H1 (cell line): Measurements from ENCODE around the gene RIPOR2. TPM values are rescaled to one million over a fixed set of nuclear protein-coding genes. Genes with fewer than 3 reads are reported as not detected.
A peak's percentile ranks its signal among the peaks of the same experiment; 100 is the strongest.

Experiments used
- CTCF ChIA-PET: fragments of 300-600 bp; sonication (Branson Sonifier 250); formaldehyde crosslinking; loops from one replicate; lab custom pipeline; 2021; ENCODE audit not compliant: partially characterized antibody; lab: Charles Lee
- POLR2A ChIA-PET: fragments of 300-600 bp; sonication (Branson Sonifier 250); formaldehyde crosslinking; loops from one replicate; lab custom pipeline; 2021; ENCODE audit warnings: inconsistent platforms; ENCODE audit not compliant: partially characterized antibody; lab: Charles Lee
- DNase-seq, 2 experiments: peaks; one replicate each; pipeline versions ENCODE4 v3.0.0 to v3.0.0-alpha.2; 2010 to 2022; ENCODE audit warnings: low spot score in 2 of 2, low read depth in 1 of 2, mixed read lengths in 1 of 2
- FAIRE-seq: peaks from 2 replicates; lab custom pipeline; 2011; peaks lifted over from hg19 to GRCh38; lab: Jason Lieb, UNC
- H2AFZ ChIP-seq: 2 replicates; pipeline ENCODE4 v1.8.1; 2012; ENCODE audit warnings: low read length, inconsistent platforms
- H2AK5ac ChIP-seq: 2 replicates; pipeline ENCODE4 v1.6.1; 2013; ENCODE audit warnings: low read depth, low read length
- H2BK120ac ChIP-seq: replicated peaks from 2 replicates; pipeline ENCODE3; 2013; ENCODE audit warnings: low read depth, low read length, inconsistent platforms
- H2BK12ac ChIP-seq: 2 replicates; pipeline ENCODE4 v1.6.1; 2013; ENCODE audit warnings: low read depth, low read length
- H2BK15ac ChIP-seq: 2 replicates; pipeline ENCODE4 v1.6.1; 2013; ENCODE audit warnings: low read length
- H2BK20ac ChIP-seq: 2 replicates; pipeline ENCODE4 v1.6.1; 2013; ENCODE audit warnings: low read length
- H2BK5ac ChIP-seq: 2 replicates; pipeline ENCODE4 v1.6.1; 2013; ENCODE audit warnings: low read depth, low read length
- H3K14ac ChIP-seq: 2 replicates; pipeline ENCODE4 v1.6.1; 2013; ENCODE audit warnings: inconsistent platforms; ENCODE audit not compliant: insufficient read length
- H3K18ac ChIP-seq: 2 replicates; pipeline ENCODE4 v1.6.1; 2013; ENCODE audit warnings: low read length; ENCODE audit errors: extremely low read depth
- H3K23ac ChIP-seq: 2 replicates; pipeline ENCODE4 v1.6.1; 2013; ENCODE audit warnings: inconsistent platforms; ENCODE audit not compliant: insufficient read length
- H3K23me2 ChIP-seq: 2 replicates; pipeline ENCODE4 v1.6.1; 2013; ENCODE audit warnings: low read depth, low read length
- H3K27ac ChIP-seq: 2 replicates; pipeline ENCODE4 v1.6.1; 2011; ENCODE audit warnings: low read depth, low read length, inconsistent platforms
- H3K27me3 ChIP-seq, 4 experiments: replicated peaks in 1 of 4; 1 replicate in 1 of 4; 2 replicates in 3 of 4; pipeline versions ENCODE4 v1.6.1 to v1.8.1; 2011 to 2013; ENCODE audit warnings: low read length in 3 of 4, mild to moderate bottlenecking in 3 of 4, inconsistent platforms in 2 of 4, mixed read lengths in 2 of 4, moderate library complexity in 1 of 4; ENCODE audit not compliant: control insufficient read depth in 3 of 4, insufficient read depth in 3 of 4; ENCODE audit errors: extremely low read depth in 1 of 4
- H3K36me3 ChIP-seq, 4 experiments: 2 replicates each; pipeline versions ENCODE4 v1.6.1 to v1.8.1; 2011 to 2013; ENCODE audit warnings: mild to moderate bottlenecking in 4 of 4, low read length in 3 of 4, moderate library complexity in 2 of 4, control low read depth in 1 of 4, inconsistent platforms in 1 of 4; ENCODE audit not compliant: insufficient read depth in 4 of 4, control insufficient read depth in 2 of 4
- H3K4ac ChIP-seq: replicated peaks from 2 replicates; pipeline ENCODE3; 2013; ENCODE audit warnings: low read length, low read depth, mixed read lengths, inconsistent platforms; ENCODE audit not compliant: insufficient read length
- H3K4me1 ChIP-seq, 4 experiments: replicated peaks in 1 of 4; 1 replicate in 1 of 4; 2 replicates in 3 of 4; pipeline versions ENCODE4 v1.6.1 to v1.8.1; 2011 to 2013; ENCODE audit warnings: low read length in 3 of 4, inconsistent platforms in 2 of 4, mixed read lengths in 1 of 4; ENCODE audit not compliant: insufficient read depth in 4 of 4, control insufficient read depth in 3 of 4
- H3K4me2 ChIP-seq, 2 experiments: 2 replicates each; pipeline versions ENCODE4 v1.6.1 to v1.8.1; 2011 to 2013; ENCODE audit warnings: low read depth in 2 of 2, low read length in 2 of 2, control low read depth in 1 of 2, inconsistent platforms in 1 of 2, mild to moderate bottlenecking in 1 of 2; ENCODE audit not compliant: insufficient read depth in 1 of 2
- H3K4me3 ChIP-seq, 4 experiments: fragments of 200-600, 300-600 bp in 1 of 4; sonication (generic), shearing (Covaris generic), sonication (Bioruptor Twin) in 1 of 4; 2 replicates each; pipeline versions ENCODE4 v1.5.1 to v1.8.1; 2011 to 2016; ENCODE audit warnings: low read length in 4 of 4, low read depth in 3 of 4, control low read depth in 2 of 4, inconsistent platforms in 2 of 4, mild to moderate bottlenecking in 2 of 4, mixed read lengths in 1 of 4, moderate library complexity in 1 of 4; ENCODE audit not compliant: insufficient read depth in 2 of 4; ENCODE audit errors: extremely low read depth in 1 of 4
- H3K56ac ChIP-seq: replicated peaks from 2 replicates; pipeline ENCODE3; 2013; ENCODE audit warnings: low read depth, mild to moderate bottlenecking, mixed read lengths, low read length, inconsistent platforms; ENCODE audit not compliant: insufficient read length
- H3K79me1 ChIP-seq: 2 replicates; pipeline ENCODE4 v1.6.1; 2013; ENCODE audit warnings: low read depth, low read length, control low read depth
- H3K79me2 ChIP-seq, 2 experiments: 2 replicates each; pipeline versions ENCODE4 v1.6.1 to v1.8.1; 2012 to 2013; ENCODE audit warnings: low read length in 2 of 2, mild to moderate bottlenecking in 2 of 2, inconsistent platforms in 1 of 2; ENCODE audit not compliant: insufficient read depth in 2 of 2, control insufficient read depth in 1 of 2
- H3K9ac ChIP-seq, 4 experiments: replicated peaks in 1 of 4; 1 replicate in 1 of 4; 2 replicates in 3 of 4; pipeline versions ENCODE4 v1.6.1 to v1.8.1; 2011 to 2013; ENCODE audit warnings: low read depth in 3 of 4, low read length in 3 of 4, control low read depth in 2 of 4, mild to moderate bottlenecking in 2 of 4, moderate library complexity in 2 of 4, inconsistent platforms in 1 of 4; ENCODE audit errors: extremely low read depth in 1 of 4
- H3K9me3 ChIP-seq, 2 experiments: 2 replicates each; pipeline versions ENCODE4 v1.6.1 to v1.8.1; 2012 to 2013; ENCODE audit warnings: mild to moderate bottlenecking in 2 of 2, moderate library complexity in 2 of 2, control low read depth in 1 of 2, inconsistent platforms in 1 of 2, low read depth in 1 of 2, low read length in 1 of 2, mixed read lengths in 1 of 2; ENCODE audit not compliant: insufficient read depth in 2 of 2
- H4K20me1 ChIP-seq, 2 experiments: replicated peaks in 1 of 2; 2 replicates each; pipeline versions ENCODE3 to v1.8.1; 2011 to 2013; ENCODE audit warnings: inconsistent platforms in 2 of 2, low read length in 2 of 2, mild to moderate bottlenecking in 1 of 2; ENCODE audit not compliant: insufficient read depth in 2 of 2, control insufficient read depth in 1 of 2
- H4K5ac ChIP-seq: 2 replicates; pipeline ENCODE4 v1.6.1; 2013; ENCODE audit warnings: low read length, low read depth, mixed read lengths, inconsistent platforms; ENCODE audit not compliant: insufficient read length
- H4K8ac ChIP-seq: 2 replicates; pipeline ENCODE4 v1.8.0; 2013; ENCODE audit warnings: mild to moderate bottlenecking, moderate library complexity, low read length, inconsistent platforms; ENCODE audit not compliant: insufficient read depth; ENCODE audit errors: extremely low read depth
- H4K91ac ChIP-seq: replicated peaks from 2 replicates; pipeline ENCODE3; 2013; ENCODE audit warnings: low read length, mixed read lengths, inconsistent platforms; ENCODE audit not compliant: insufficient read length
- RAD21 ChIP-seq, 2 experiments: IDR thresholded peaks in 1 of 2; conservative IDR thresholded peaks in 1 of 2; 2 replicates each; pipeline ENCODE4 v1.6.1; 2011; ENCODE audit warnings: low read depth in 2 of 2, low read length in 2 of 2, improper control_type of control experiment in 1 of 2, inconsistent platforms in 1 of 2, mild to moderate bottlenecking in 1 of 2, moderate library complexity in 1 of 2
- WGBS, 2 experiments: shearing (Covaris generic) in 1 of 2; methylation state at CpG; one replicate each; pipeline versions ENCODE4 v1.1.6 to v1.1.7; 2013 to 2015; ENCODE audit warnings: low lambda C conversion rate in 2 of 2, mixed read lengths in 2 of 2, inconsistent platforms in 1 of 2, low coverage in 1 of 2, missing lambda C conversion rate in 1 of 2; ENCODE audit not compliant: insufficient replicate concordance in 2 of 2, insufficient coverage in 1 of 2, insufficient read length in 1 of 2; ENCODE audit errors: extremely low coverage in 1 of 2, missing lambda C conversion rate in 1 of 2; 5-methylcytosine and 5-hydroxymethylcytosine counted together
- polyA plus RNA-seq, 7 experiments: library from polyadenylated mRNA; depleted of rRNA in 3 of 7; stranded (reverse) in 5 of 7; unstranded in 2 of 7; fragments of >200 nt in 5 of 7; fragments of 200-250 nt in 2 of 7; gene quantifications; 1 replicate in 5 of 7; 2 replicates in 1 of 7; 4 replicates in 1 of 7; pipeline versions ENCODE4 v1.2.1 to v1.2.3, GENCODE V29; 2011 to 2013; ENCODE audit warnings: missing spikeins in 2 of 7, mixed read lengths in 2 of 7
- total RNA-seq: library from RNA; stranded (reverse); fragmentation: NEBNext Ultra II Directional; extraction: Animal tissue kit (Norgen Biotek cat#: 25700); gene quantifications from 2 replicates; pipeline ENCODE4 v1.2.1, GENCODE V29; 2021

RIPOR2 gene
- total and polyA plus RNA-seq, 2 of the 8 experiments (the other 6 are each of a cell fraction or from before 2014, with no cell fraction given), result 16.7 to 45.6 TPM

GRCh38 chr6:24766680-24767462, 168.9 kb downstream of the RIPOR2 start:
- 90% methylated on average over 9 of the region's 9 CpGs; no CpG with 5 or more reads in 1 of the 2 experiments for WGBS, 2 experiments
- Histone ChIP-seq H4K8ac (no peak overlapping the region), H3K4me1 (no peaks in the 10 kb centered on the region), H3K36me3 (no peaks in the 10 kb centered on the region), H2BK15ac (no peak overlapping the region), H3K9me3 (no peaks in the 10 kb centered on the region), H3K14ac (no peak overlapping the region), H3K4me2 (no peak overlapping the region), H4K91ac (no peak overlapping the region), H4K20me1 (no peaks in the 10 kb centered on the region), H2BK5ac (no peak overlapping the region), H3K79me1 (no peaks in the 10 kb centered on the region), H3K4me3 (no peak overlapping the region), H2BK20ac (no peak overlapping the region), H3K18ac (no peak overlapping the region), H2AK5ac (no peak overlapping the region), H2BK12ac (no peak overlapping the region), H3K4ac (no peak overlapping the region), H4K5ac (no peak overlapping the region), H3K23ac (no peak overlapping the region), H3K9ac (no peak overlapping the region), H3K27ac (no peak overlapping the region), H2BK120ac (no peak overlapping the region), H3K27me3 (no peaks in the 10 kb centered on the region), H3K79me2 (no peaks in the 10 kb centered on the region), H2AFZ (no peak overlapping the region), H3K56ac (no peak overlapping the region), H3K23me2 (no peaks in the 10 kb centered on the region)
- ChIA-PET CTCF (interaction anchor here (0.6 to 1.4 kb wide), 4 partner anchors 66 to 745 kb away, joined by 3 to 5 read pairs (median 3); no protein-coding TSS in a partner anchor), POLR2A (interaction anchor here (0.7 kb wide), 1 partner anchor 57 kb away, joined by 3 read pairs; no protein-coding TSS in a partner anchor)
- FAIRE-seq (no peak), DNase-seq (no peak)
- TF ChIP-seq RAD21 (IDR thresholded peaks at IDR 0.05 in 1 of 2, conservative IDR thresholded peaks at IDR 0.05 in 1 of 2; ENCODE audit: low read depth in 2 of 2, low read length in 2 of 2), result peak in 1 of 2 experiments; percentile 20; a peak in 2 of 4 replicates
